GM12878 (cell line): ENCODE results near the gene WEE2. TPM values are rescaled to one million over a fixed set of nuclear protein-coding genes. Genes with fewer than 3 reads are reported as not detected.
A peak's percentile ranks its signal among the peaks of the same experiment; 100 is the strongest.

ENCODE experiments used
- ATAC-seq: fragments of 200-7000 bp; cut with Tn5 transposase; 3 replicates; pipeline ENCODE4 v1.9.1; 2020; ENCODE audit warnings: mild to moderate bottlenecking, moderate library complexity
- Bru-seq: library from RNA; stranded (reverse); fragments of 400-500 nt; gene quantifications from one replicate; lab custom pipeline; 2021; lab: Mats Ljungman, UMichigan
- BruChase-seq, 2 experiments: library from RNA; stranded (reverse); fragments of 400-500 nt; gene quantifications; one replicate each; lab custom pipeline; 2021; lab: Mats Ljungman, UMichigan
- BruUV-seq: library from RNA; stranded (reverse); fragments of 400-500 nt; replicated peaks from 2 replicates; lab custom pipeline; 2021; lab: Mats Ljungman, UMichigan
- CTCF ChIA-PET: fragments of 300-600 bp; sonication (Branson Sonifier 250); formaldehyde crosslinking; extraction: SDS; loops from one replicate; lab custom pipeline; 2021; ENCODE audit warnings: inconsistent platforms; lab: Yijun Ruan, JAX
- POLR2A ChIA-PET: fragments of 350-600 bp; formaldehyde crosslinking; extraction: SDS; loops from one replicate; lab custom pipeline; 2021; ENCODE audit warnings: inconsistent platforms; lab: Charles Lee
- RAD21 ChIA-PET: fragments of 300-600 bp; sonication (Branson Sonifier 250); formaldehyde crosslinking; loops from one replicate; lab custom pipeline; 2023; ENCODE audit warnings: antibody characterized with exemption; ENCODE audit not compliant: unreplicated experiment; lab: Charles Lee
- SMC1A ChIA-PET: fragments of 300-600 bp; sonication (Branson Sonifier 250); formaldehyde crosslinking; loops from one replicate; lab custom pipeline; 2023; ENCODE audit not compliant: unreplicated experiment, uncharacterized antibody; lab: Charles Lee
- DNase-seq: peaks from one replicate; pipeline ENCODE4 v3.0.0-alpha.2; 2011; ENCODE audit warnings: low read depth, low spot score
- FAIRE-seq: peaks from 3 replicates; lab custom pipeline; 2011; peaks lifted over from hg19 to GRCh38; lab: Jason Lieb, UNC
- H2AFZ ChIP-seq: 2 replicates; pipeline ENCODE4 v1.6.0; 2011; ENCODE audit warnings: low read depth, low read length, control low read depth; ENCODE audit not compliant: control insufficient read depth
- H3K27ac ChIP-seq: 2 replicates; pipeline ENCODE4 v1.5.1; 2011; ENCODE audit warnings: control low read depth; ENCODE audit not compliant: control insufficient read depth, insufficient read depth
- H3K27me3 ChIP-seq, 2 experiments: replicated peaks in 1 of 2; 2 replicates each; pipeline versions ENCODE4 v1.6.0 to v1.6.1; 2011; ENCODE audit warnings: low read length in 1 of 2; ENCODE audit not compliant: control insufficient read depth in 2 of 2, insufficient read depth in 2 of 2
- H3K36me3 ChIP-seq, 2 experiments: 2 replicates each; pipeline ENCODE4 v1.5.1; 2011; ENCODE audit warnings: low read length in 1 of 2; ENCODE audit not compliant: control insufficient read depth in 2 of 2, insufficient read depth in 2 of 2
- H3K4me1 ChIP-seq: 2 replicates; pipeline ENCODE4 v1.6.1; 2011; ENCODE audit warnings: mild to moderate bottlenecking, low read length, moderate library complexity, mixed read lengths; ENCODE audit not compliant: control insufficient read depth, insufficient read depth
- H3K4me2 ChIP-seq: 2 replicates; pipeline ENCODE4 v1.6.0; 2011; ENCODE audit warnings: control low read depth; ENCODE audit not compliant: control insufficient read depth, insufficient read depth
- H3K4me3 ChIP-seq: fragments of 200-600 bp; sonication (generic); 2 replicates; pipeline ENCODE4 v1.5.1; 2016
- H3K79me2 ChIP-seq: 2 replicates; pipeline ENCODE4 v1.6.0; 2011; ENCODE audit warnings: low read length; ENCODE audit not compliant: control insufficient read depth, insufficient read depth
- H3K9ac ChIP-seq: 2 replicates; pipeline ENCODE4 v1.8.0; 2011; ENCODE audit warnings: low read length, control low read depth, mixed read lengths; ENCODE audit not compliant: control insufficient read depth, insufficient read depth
- H3K9me3 ChIP-seq: replicated peaks from 3 replicates; pipeline ENCODE4 v1.5.1; 2011; ENCODE audit warnings: mild to moderate bottlenecking, low read length; ENCODE audit not compliant: control insufficient read depth, insufficient read depth
- H4K20me1 ChIP-seq: 2 replicates; pipeline ENCODE4 v1.6.0; 2011; ENCODE audit not compliant: control insufficient read depth, insufficient read depth
- CBX3 ChIP-seq: fragments of 200-600 bp; sonication (generic); IDR thresholded peaks from 2 replicates; pipeline ENCODE4 v1.6.1; 2016; ENCODE audit warnings: low read depth, borderline replicate concordance
- CREB1 ChIP-seq: IDR thresholded peaks from 2 replicates; pipeline ENCODE4 v1.6.1; 2012; ENCODE audit warnings: low read depth, mild to moderate bottlenecking, inconsistent platforms
- PAX5 ChIP-seq: IDR thresholded peaks from 2 replicates; pipeline ENCODE4 v1.6.1; 2011; ENCODE audit warnings: low read depth, low read length, borderline replicate concordance
- POLR2AphosphoS2 ChIP-seq: IDR thresholded peaks from 2 replicates; pipeline ENCODE4 v1.6.1; 2011; ENCODE audit warnings: low read depth, mild to moderate bottlenecking, low read length, improper control_type of control experiment, moderate library complexity
- POU2F2 ChIP-seq: IDR thresholded peaks from 3 replicates; pipeline ENCODE4 v1.6.1; 2011; ENCODE audit warnings: low read depth, mild to moderate bottlenecking, low read length, borderline replicate concordance
- RAD51 ChIP-seq: fragments of 450-650 bp; IDR thresholded peaks from 2 replicates; pipeline ENCODE4 v1.6.1; 2016; ENCODE audit warnings: moderate library complexity, mild to moderate bottlenecking, inconsistent platforms
- RB1 ChIP-seq: fragments of 450-650 bp; formaldehyde crosslinking; IDR thresholded peaks from 2 replicates; pipeline ENCODE4 v1.6.1; 2017; ENCODE audit warnings: mild to moderate bottlenecking, borderline replicate concordance
- RELB ChIP-seq: fragments of 450-650 bp; IDR thresholded peaks from 2 replicates; pipeline ENCODE4 v1.6.1; 2017; ENCODE audit warnings: low read depth, mild to moderate bottlenecking, moderate library complexity
- SMARCA5 ChIP-seq: fragments of 450-650 bp; IDR thresholded peaks from 2 replicates; pipeline ENCODE4 v1.6.1; 2017; ENCODE audit warnings: mild to moderate bottlenecking
- TCF3 ChIP-seq: IDR thresholded peaks from 2 replicates; pipeline ENCODE4 v1.6.1; 2012; ENCODE audit warnings: low read depth, mild to moderate bottlenecking, low read length, borderline replicate concordance; ENCODE audit not compliant: insufficient read depth
- WRNIP1 ChIP-seq: IDR thresholded peaks from 2 replicates; pipeline ENCODE4 v1.6.1; 2011; ENCODE audit warnings: low read depth, low read length, improper control_type of control experiment, borderline replicate concordance
- ZBTB11 ChIP-seq: fragments of 450-650 bp; formaldehyde crosslinking; IDR thresholded peaks from 2 replicates; pipeline ENCODE4 v1.5.0; 2022; ENCODE audit warnings: mild to moderate bottlenecking, missing genetic modification characterization
- ZNF24 ChIP-seq: fragments of 450-650 bp; IDR thresholded peaks from 2 replicates; pipeline ENCODE4 v1.6.1; 2017; ENCODE audit warnings: antibody characterized with exemption, mild to moderate bottlenecking
- WGBS: methylation state at CpG from one replicate; pipeline ENCODE4 v1.1.6; 2016; ENCODE audit warnings: low lambda C conversion rate; ENCODE audit not compliant: insufficient replicate concordance, insufficient coverage; ENCODE audit errors: missing lambda C conversion rate; 5-methylcytosine and 5-hydroxymethylcytosine counted together
- in situ Hi-C: fragments of 300-500 bp; cut with MboI; formaldehyde crosslinking; loops from 9 replicates; pipeline ENCODE4 v1.14.3; 2018; ENCODE audit warnings: mixed read lengths
- intact Hi-C: fragments of 100-400 bp; cut with micrococcal nuclease; formaldehyde crosslinking; loops from one replicate; pipeline ENCODE4 v1.14.2; 2022; ENCODE audit not compliant: unreplicated experiment
- long read RNA-seq, 2 experiments: library from polyadenylated mRNA; unstranded; transcript quantifications; one replicate each; pipeline ENCODE4 v2.0.0, GENCODE V29; 2019 to 2020
- polyA minus RNA-seq, 3 experiments: library from RNA; depleted of rRNA, polyadenylated mRNA; stranded (reverse); fragments of >200 nt; gene quantifications; 2 replicates each; pipeline ENCODE4 v1.2.3, GENCODE V29; 2011
- polyA plus RNA-seq, 11 experiments: library from polyadenylated mRNA; depleted of rRNA in 4 of 11; unstranded in 6 of 11; stranded (reverse) in 5 of 11; fragments of >200 nt; fragmentation: Nextera tagmentation in 4 of 11; fragmentation: Illumina TruSeq in 1 of 11; extraction: Ambion mirVana in 4 of 11; extraction: Trizol in 1 of 11; gene quantifications; 1 replicate in 1 of 11; 2 replicates in 10 of 11; pipeline versions ENCODE4 v1.2.1 to v1.2.3, GENCODE V29; 2011 to 2016; ENCODE audit warnings: inconsistent platforms in 2 of 11, missing spikeins in 2 of 11, low read depth in 1 of 11
- total RNA-seq, 4 experiments: library from RNA; depleted of rRNA in 3 of 4; stranded (reverse); fragments of >200 nt in 3 of 4; fragmentation: Illumina TruSeq in 1 of 4; extraction: Trizol in 1 of 4; gene quantifications; 2 replicates each; pipeline versions ENCODE4 v1.2.1 to v1.2.3, GENCODE V29; 2013 to 2021

WEE2 gene
- 0.71 TPM in 1 of 2 replicates, not detected in the other for total RNA-seq (2013; cell fraction: nucleolus; rRNA removed)
- total RNA-seq (2014; rRNA removed) (not detected in 2 replicates), total RNA-seq (2014; rRNA removed; fragmentation: Illumina TruSeq; extraction: Trizol) (not detected in 2 replicates), total RNA-seq (2021) (0.24 TPM in 1 of 2 replicates, not detected in the other), polyA plus RNA-seq (2011; rRNA removed) (0.03 and 0.12 TPM in 2 replicates), polyA plus RNA-seq (2014; fragmentation: Illumina TruSeq; extraction: Trizol) (0.03 TPM in 1 of 2 replicates, not detected in the other), polyA plus RNA-seq (2014; fragmentation: Nextera tagmentation; extraction: Ambion mirVana) (under 1 TPM in 1 of 2 experiments, not detected in 1; 0.02 TPM), polyA plus RNA-seq (2014; rRNA removed) (not detected in 2 replicates), polyA plus RNA-seq (2016; fragmentation: Nextera tagmentation; extraction: Ambion mirVana) (not detected), polyA minus RNA-seq (2011; rRNA and poly(A)+ RNA removed) (not detected in 2 replicates), Bru-seq, nascent RNA (percentile 17 among the genes with signal in this experiment), BruChase-seq, experiment 1, labeled RNA remaining after a 6-hour chase (percentile 30 among the genes with signal in this experiment), BruChase-seq, experiment 2, labeled RNA remaining after a 2-hour chase (percentile 31 among the genes with signal in this experiment)
- not detected for polyA plus RNA-seq (2011; ENCODE audit: low read depth)
- not detected in 2 replicates for polyA plus RNA-seq (2011; cell fraction: cytosol; rRNA removed)
- polyA plus RNA-seq (2011; cell fraction: nucleus; rRNA removed) = 0.09 TPM in 1 of 2 replicates, not detected in the other
- 0.04 and 0.07 TPM in 2 replicates for polyA plus RNA-seq (2012)
- not detected in 2 replicates for polyA minus RNA-seq (2011; cell fraction: cytosol; rRNA and poly(A)+ RNA removed)
- not detected in 2 replicates for polyA minus RNA-seq (2011; cell fraction: nucleus; rRNA and poly(A)+ RNA removed)
- long read RNA-seq, experiment 1 = 0 reads
- long read RNA-seq, experiment 2, partial matches to known transcripts = 0 of 1 reads
- long read RNA-seq, experiment 2, other reads (novel, unspliced or antisense) = 1 of 1 reads

- H3K36me3 ChIP-seq = no peaks in the 10 kb centered on the region
- H3K9ac ChIP-seq = no peak within 1 kb of the TSS
- RAD21 ChIA-PET = interaction anchor here (1.0 to 2.7 kb wide), 2 partner anchors 21 to 54 kb away, joined by 3 to 19 read pairs; no protein-coding TSS in a partner anchor
- no peak within 1 kb of the TSS for H3K27ac ChIP-seq
- H2AFZ ChIP-seq = no peak within 1 kb of the TSS
- H3K9me3 ChIP-seq = no peaks in the 10 kb centered on the region
- no peak within 1 kb of the TSS for H3K4me3 ChIP-seq
- 73% methylated on average over 6 of the region's 6 CpGs for WGBS
- in situ Hi-C loops (no loop called here), intact Hi-C loops (no loop called here)
- DNase-seq = no peak
- POLR2A ChIA-PET = interaction anchor here (0.6 kb wide), 1 partner anchor 1834 kb away, joined by 6 read pairs; no protein-coding TSS in a partner anchor
- no peak for ATAC-seq
- no peak for FAIRE-seq
- CTCF ChIA-PET = interaction anchor here (1.0 to 2.5 kb wide), 6 partner anchors 10 to 57 kb away, joined by 3 to 15 read pairs (median 4); partner anchors contain the start of gene SSBP1
- no peaks in the 10 kb centered on the region for H4K20me1 ChIP-seq
- no peaks in the 10 kb centered on the region for H3K4me1 ChIP-seq
- TF ChIP-seq PAX5 (no peak), SMARCA5 (no peak), POU2F2 (no peak), CREB1 (no peak), RELB (no peak), ZBTB11 (CRISPR knock-in tag) (no peak), WRNIP1 (no peak), RB1 (no peak), CBX3 (no peak), TCF3 (no peak), ZNF24 (no peak), RAD51 (no peak), POLR2AphosphoS2 (no peak)
- SMC1A ChIA-PET = interaction anchor here (0.9 to 2.3 kb wide), 5 partner anchors 10 to 54 kb away, joined by 3 to 7 read pairs (median 3); no protein-coding TSS in a partner anchor
- no peaks in the 10 kb centered on the region for H3K79me2 ChIP-seq
- peaks cover 0 to 2% of the 10 kb centered on the region in 2 experiments; a peak in 1 of 4 replicates for H3K27me3 ChIP-seq
- H3K4me2 ChIP-seq = no peak within 1 kb of the TSS
- BruUV-seq = no TSS peak
These were observed at the start of gene WEE2 for GRCh38 chr7:141708351-141708750. Gene WEE2, plus strand, starts transcription at chr7:141708353. Its CDS starts 406 bp downstream, at chr7:141708759.
